ENCODE results near the gene CAMK1D. TPM values are rescaled to one million over a fixed set of nuclear protein-coding genes. Genes with fewer than 3 reads are reported as not detected.

The CAMK1D gene
- total RNA-seq, 3 donors from 2014 or later (not counting 1 experiment from before 2014, with no cell fraction given): 44.2 to 56.4 (median 49.7) TPM

DNA sequence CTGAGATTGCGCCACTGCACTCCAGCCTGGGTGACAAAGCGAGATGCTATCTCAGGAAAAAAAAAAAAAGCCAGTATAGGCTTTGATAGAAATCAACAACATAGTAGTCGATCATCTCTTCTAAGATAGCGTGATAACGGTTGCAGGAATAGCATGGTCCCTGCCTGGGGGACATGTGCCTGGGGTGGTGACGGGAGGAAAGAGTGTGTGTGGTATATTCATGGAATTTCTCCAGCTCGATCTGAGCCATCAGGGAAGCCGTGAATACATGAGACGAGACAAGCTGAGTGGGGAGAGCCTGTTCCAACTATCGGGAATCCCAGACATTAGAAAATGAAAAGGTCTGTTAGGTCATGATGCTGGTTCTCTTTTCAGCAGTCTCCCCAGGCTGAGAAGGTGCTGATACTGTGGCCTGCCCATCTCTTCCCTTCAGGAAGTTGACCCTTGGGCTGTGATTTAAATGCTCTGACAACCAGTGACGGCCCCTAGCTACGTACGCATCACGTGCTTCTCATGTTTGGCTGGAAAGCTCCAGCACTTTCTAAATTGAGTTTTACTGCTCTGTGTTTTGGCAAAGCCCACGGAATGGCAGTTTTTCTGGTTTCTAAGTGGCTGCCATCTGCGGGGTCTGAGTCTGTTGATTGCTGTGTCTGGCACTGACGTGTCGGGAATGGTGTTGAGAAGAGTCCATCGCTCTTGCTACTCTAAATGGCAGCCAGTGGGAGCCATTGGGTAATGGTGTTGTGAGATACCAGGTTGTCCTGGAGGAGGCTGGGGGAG is 422.8 kb downstream of the CAMK1D start:
- DNase-seq (no peak), ATAC-seq (peak in 1 of 3 donors; percentile 25)
- H3K4me3 Mint-ChIP-seq: no peak overlapping the region
- H3K36me3 Mint-ChIP-seq: peaks cover 13% of the 10 kb centered on the region
- H3K4me1 ChIP-seq (ENCODE audit: control insufficient read depth, insufficient read depth, low read length): no peaks in the 10 kb centered on the region
- H3K9me3 Mint-ChIP-seq: no peaks in the 10 kb centered on the region
- intact Hi-C loops (cut with micrococcal nuclease): no loop called here
- no peaks in the 10 kb centered on the region for H3K27me3 ChIP-seq (ENCODE audit: control insufficient read depth, insufficient read depth, low read length)
- 98% methylated on average over 19 of the region's 19 CpGs for WGBS (ENCODE audit: insufficient coverage)
- TF ChIP-seq, protein P1, sequence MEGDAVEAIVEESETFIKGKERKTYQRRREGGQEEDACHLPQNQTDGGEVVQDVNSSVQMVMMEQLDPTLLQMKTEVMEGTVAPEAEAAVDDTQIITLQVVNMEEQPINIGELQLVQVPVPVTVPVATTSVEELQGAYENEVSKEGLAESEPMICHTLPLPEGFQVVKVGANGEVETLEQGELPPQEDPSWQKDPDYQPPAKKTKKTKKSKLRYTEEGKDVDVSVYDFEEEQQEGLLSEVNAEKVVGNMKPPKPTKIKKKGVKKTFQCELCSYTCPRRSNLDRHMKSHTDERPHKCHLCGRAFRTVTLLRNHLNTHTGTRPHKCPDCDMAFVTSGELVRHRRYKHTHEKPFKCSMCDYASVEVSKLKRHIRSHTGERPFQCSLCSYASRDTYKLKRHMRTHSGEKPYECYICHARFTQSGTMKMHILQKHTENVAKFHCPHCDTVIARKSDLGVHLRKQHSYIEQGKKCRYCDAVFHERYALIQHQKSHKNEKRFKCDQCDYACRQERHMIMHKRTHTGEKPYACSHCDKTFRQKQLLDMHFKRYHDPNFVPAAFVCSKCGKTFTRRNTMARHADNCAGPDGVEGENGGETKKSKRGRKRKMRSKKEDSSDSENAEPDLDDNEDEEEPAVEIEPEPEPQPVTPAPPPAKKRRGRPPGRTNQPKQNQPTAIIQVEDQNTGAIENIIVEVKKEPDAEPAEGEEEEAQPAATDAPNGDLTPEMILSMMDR (IDR thresholded peaks at IDR 0.05): no peak
- H3K4me3 ChIP-seq (ENCODE audit: low read length): no peak overlapping the region
- no peak overlapping the region for H3K27ac Mint-ChIP-seq
- H3K27ac ChIP-seq (ENCODE audit: low read length): no peak overlapping the region
- no peaks in the 10 kb centered on the region for H3K27me3 Mint-ChIP-seq (ENCODE audit: low read depth in 2 of 2)
- peaks cover 0 to 14% of the 10 kb centered on the region in 2 donors for H3K4me1 Mint-ChIP-seq
- H3K36me3 ChIP-seq (ENCODE audit: control insufficient read depth, insufficient read depth, low read length): peaks cover 9% of the 10 kb centered on the region
- no peaks in the 10 kb centered on the region for H3K9me3 ChIP-seq (ENCODE audit: control insufficient read depth, insufficient read depth, low read length)

DNA sequence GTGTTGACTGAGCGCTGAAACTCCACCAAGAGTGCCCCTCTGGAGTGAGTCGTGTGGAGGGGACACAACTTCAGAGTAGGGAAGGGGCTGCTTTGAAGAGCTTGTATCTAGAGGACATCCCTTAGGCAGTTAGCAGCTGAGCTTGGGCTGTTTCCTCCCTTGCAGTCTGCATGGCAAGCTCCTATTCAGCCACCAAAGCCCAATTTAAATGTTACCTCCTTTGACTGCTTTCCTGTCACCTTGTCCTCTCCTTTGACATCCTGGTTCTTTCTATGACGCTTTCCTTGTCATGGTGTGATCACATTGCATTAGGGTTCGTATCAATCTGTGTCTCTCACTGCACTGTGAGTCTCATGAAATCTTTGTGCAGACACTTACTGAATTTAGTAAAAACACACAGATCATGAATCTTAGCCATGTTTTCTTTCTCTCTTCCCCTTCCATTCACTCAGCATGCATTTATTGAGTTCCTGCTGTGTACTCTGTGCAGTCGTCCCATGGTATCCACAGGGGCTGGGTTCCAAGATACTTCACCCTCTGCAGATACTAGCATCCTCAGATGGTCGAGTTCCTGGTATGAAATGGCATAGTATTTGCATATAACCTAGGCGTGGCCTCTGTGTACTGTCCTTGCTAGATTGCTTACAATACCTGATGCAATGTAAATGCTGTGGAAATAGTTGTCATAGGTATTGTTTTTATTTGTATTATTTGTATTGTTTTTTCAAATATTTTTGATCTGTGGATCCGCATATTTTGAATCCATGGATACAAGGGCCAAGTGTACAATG is 423.6 kb downstream of the CAMK1D start:
- TF ChIP-seq, protein P1 (IDR thresholded peaks at IDR 0.05): no peak
- Histone ChIP-seq H3K9me3 (ENCODE audit: control insufficient read depth, insufficient read depth, low read length) (no peaks in the 10 kb centered on the region), H3K36me3 (ENCODE audit: control insufficient read depth, insufficient read depth, low read length) (peaks cover 9% of the 10 kb centered on the region), H3K4me3 (ENCODE audit: low read length) (no peak overlapping the region), H3K27me3 (ENCODE audit: control insufficient read depth, insufficient read depth, low read length) (no peaks in the 10 kb centered on the region), H3K27ac (ENCODE audit: low read length) (no peak overlapping the region), H3K4me1 (ENCODE audit: control insufficient read depth, insufficient read depth, low read length) (no peaks in the 10 kb centered on the region)
- peaks cover 0 to 14% of the 10 kb centered on the region in 2 donors for H3K4me1 Mint-ChIP-seq
- H3K4me3 Mint-ChIP-seq: no peak overlapping the region
- peaks cover 13% of the 10 kb centered on the region for H3K36me3 Mint-ChIP-seq
- 85% methylated on average over 8 of the region's 8 CpGs for WGBS (ENCODE audit: insufficient coverage)
- no peaks in the 10 kb centered on the region for H3K27me3 Mint-ChIP-seq (ENCODE audit: low read depth in 2 of 2)
- H3K27ac Mint-ChIP-seq: no peak overlapping the region
- ATAC-seq (no peak), DNase-seq (no peak)
- intact Hi-C loops (cut with micrococcal nuclease): no loop called here
- no peaks in the 10 kb centered on the region for H3K9me3 Mint-ChIP-seq

DNA sequence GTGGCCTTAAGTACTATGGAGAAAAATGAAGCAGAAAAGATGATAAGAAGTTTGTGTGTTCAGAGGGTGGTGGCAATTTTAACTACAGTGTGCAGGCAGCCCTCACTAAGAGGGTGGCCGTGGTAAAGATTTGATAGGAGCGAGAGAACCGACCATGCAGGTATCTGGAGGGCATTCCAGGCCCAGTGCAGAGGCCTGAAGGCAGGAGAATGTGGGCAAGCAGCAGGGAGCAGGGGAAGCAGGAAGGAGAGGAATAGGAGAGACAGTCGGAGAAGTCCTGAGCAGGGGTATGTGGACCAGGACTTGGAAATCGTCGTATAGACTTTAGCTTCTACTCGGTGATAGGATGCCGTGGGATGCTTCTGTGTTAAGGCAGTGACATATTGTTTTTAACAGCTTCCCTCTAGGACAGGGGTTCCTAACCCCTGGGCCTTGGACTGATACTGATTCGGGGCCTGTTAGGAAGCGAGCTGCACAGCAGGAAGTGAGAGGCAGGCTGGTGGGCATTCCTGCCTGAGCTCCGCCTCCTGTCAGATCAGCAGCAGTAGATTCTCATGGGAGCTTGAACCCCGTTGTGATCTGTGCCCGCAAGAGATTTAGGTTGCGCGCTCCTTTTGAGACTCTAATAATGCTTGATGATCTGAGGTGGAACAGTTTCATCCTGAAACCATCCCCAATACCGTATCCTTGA is 425.0 kb downstream of the CAMK1D start:
- WGBS (ENCODE audit: insufficient coverage): 85% methylated on average over 16 of the region's 16 CpGs
- Mint-ChIP-seq H3K36me3 (peaks cover 12% of the 10 kb centered on the region), H3K4me3 (no peak overlapping the region), H3K27me3 (ENCODE audit: low read depth in 2 of 2) (no peaks in the 10 kb centered on the region), H3K27ac (peak overlapping the region in 1 of 2 donors; percentile 19), H3K9me3 (no peaks in the 10 kb centered on the region), H3K4me1 (peaks cover 0 to 14% of the 10 kb centered on the region in 2 donors)
- TF ChIP-seq, protein P1 (IDR thresholded peaks at IDR 0.05): no peak
- no peak overlapping the region for H3K27ac ChIP-seq (ENCODE audit: low read length)
- H3K4me1 ChIP-seq (ENCODE audit: control insufficient read depth, insufficient read depth, low read length): no peaks in the 10 kb centered on the region
- peak in 1 of 3 donors; percentile 31 for ATAC-seq
- H3K9me3 ChIP-seq (ENCODE audit: control insufficient read depth, insufficient read depth, low read length): no peaks in the 10 kb centered on the region
- intact Hi-C loops (cut with micrococcal nuclease): no loop called here
- no peak overlapping the region for H3K4me3 ChIP-seq (ENCODE audit: low read length)
- peaks cover 9% of the 10 kb centered on the region for H3K36me3 ChIP-seq (ENCODE audit: control insufficient read depth, insufficient read depth, low read length)
- no peak for DNase-seq
- no peaks in the 10 kb centered on the region for H3K27me3 ChIP-seq (ENCODE audit: control insufficient read depth, insufficient read depth, low read length)
